ENCODE results near the gene PTPRM. TPM values are rescaled to one million over a fixed set of nuclear protein-coding genes. Genes with fewer than 3 reads are reported as not detected.

The PTPRM gene
- total RNA-seq, 1 experiment from 2014 or later: 14.5 TPM

GRCh38 chr18:8217051-8217564 lies 650.0 kb downstream of the PTPRM start (continued):
- TF ChIP-seq ZBTB33 (IDR thresholded peaks at IDR 0.05; ENCODE audit: extremely low read depth, insufficient replicate concordance, low read length): no peak
- no peak for TF ChIP-seq ZNF274 (IDR thresholded peaks at IDR 0.05; ENCODE audit: low read depth, low read length)
- no peak for TF ChIP-seq TCF7L2 (IDR thresholded peaks at IDR 0.05; ENCODE audit: borderline replicate concordance, extremely low read depth, insufficient read depth, insufficient read length)
- TF ChIP-seq JUND (IDR thresholded peaks at IDR 0.05): no peak

GRCh38 chr18:8218197-8218596 lies 651.1 kb downstream of the PTPRM start:
- ChIA-PET CTCF (no interaction called here), POLR2A (no interaction called here), RAD21 (ENCODE audit: low non-redundant PET in 1 of 2, low total read pairs in 2 of 2, uncharacterized antibody in 2 of 2, unreplicated experiment in 2 of 2) (no interaction called here)
- H3K4me2 ChIP-seq (ENCODE audit: low read length): no peak overlapping the region
- no peaks in the 10 kb centered on the region for H4K20me1 ChIP-seq (ENCODE audit: insufficient read depth)
- no peaks in the 10 kb centered on the region for H3K79me2 ChIP-seq (ENCODE audit: insufficient read depth, low read length)
- no peaks in the 10 kb centered on the region for H3K9me3 ChIP-seq (ENCODE audit: control insufficient read depth in 1 of 2, insufficient read depth in 1 of 2, low read depth in 1 of 2, low read length in 2 of 2)
- no TSS peak for BruUV-seq (replicated peaks)
- H3K4me3 ChIP-seq (replicated peaks in 1 of 2; ENCODE audit: low read depth in 1 of 2, low read length in 2 of 2): no peak overlapping the region
- no peaks in the 10 kb centered on the region for H3K9me2 ChIP-seq (ENCODE audit: insufficient read depth)
- H3K9ac ChIP-seq (ENCODE audit: low read length): no peak overlapping the region
- H3K27me3 ChIP-seq (ENCODE audit: insufficient read depth, low read length): no peaks in the 10 kb centered on the region
- intact Hi-C loops (cut with micrococcal nuclease): no loop called here
- no peak overlapping the region for H2AFZ ChIP-seq (ENCODE audit: low read depth, low read length, poor library complexity, severe bottlenecking)
- no peak for DNase-seq (ENCODE audit: low read depth, low spot score)
- TF ChIP-seq EZH2phosphoT487 (IDR thresholded peaks at IDR 0.05; ENCODE audit: borderline replicate concordance) (no peak), ZFX (IDR thresholded peaks at IDR 0.05) (no peak), EZH2 (IDR thresholded peaks at IDR 0.05) (no peak), ZBTB33 (IDR thresholded peaks at IDR 0.05; ENCODE audit: extremely low read depth, insufficient replicate concordance, low read length) (no peak), ATF3 (IDR thresholded peaks at IDR 0.05) (no peak), ELF1 (IDR thresholded peaks at IDR 0.05; ENCODE audit: borderline replicate concordance, low read depth) (no peak), REST (IDR thresholded peaks at IDR 0.05; ENCODE audit: low read depth) (no peak), POLR2A (IDR thresholded peaks at IDR 0.05; ENCODE audit: borderline replicate concordance, extremely low read depth, insufficient read depth, insufficient read length) (no peak)
- no peaks in the 10 kb centered on the region for H3K4me1 ChIP-seq (ENCODE audit: control insufficient read depth in 1 of 2, insufficient read depth in 2 of 2, low read length in 2 of 2)
- no peak for ATAC-seq
- no peak overlapping the region for H3K27ac ChIP-seq (ENCODE audit: low read depth, low read length)
- H3K36me3 ChIP-seq (ENCODE audit: control insufficient read depth in 1 of 2, insufficient read depth in 2 of 2, low read length in 2 of 2): no peaks in the 10 kb centered on the region

Data from HCT116 (cell line).